Right ventricle myocardium superior (tissue), 1 donor: ENCODE results near the gene TBC1D28. TPM values are rescaled to one million over a fixed set of nuclear protein-coding genes. Genes with fewer than 3 reads are reported as not detected.
A peak's percentile ranks its signal among the peaks of the same experiment; 100 is the strongest.
"Not testable (repeated sequence)": the region's sequence is repeated elsewhere in the genome, so short reads cannot be mapped to it uniquely, and the experiment has no call there.

Source experiments
- ATAC-seq: fragments of 200-7000 bp; cut with Tn5 transposase; one replicate; pipeline ENCODE4 v1.9.1; 2020; ENCODE audit warnings: mild to moderate bottlenecking; ENCODE audit not compliant: poor library complexity
- DNase-seq: peaks from one replicate; pipeline ENCODE4 v3.0.0-alpha.2; 2020
- intact Hi-C: fragments of 100-400 bp; cut with DNase I; formaldehyde crosslinking; loops from one replicate; pipeline ENCODE4 v1.11.2; 2022
- long read RNA-seq: library from polyadenylated mRNA; unstranded; transcript quantifications from one replicate; pipeline ENCODE4 v2.0.0, GENCODE V29; 2021
- total RNA-seq: library from RNA; stranded (reverse); fragmentation: NEBNext Ultra II Directional; extraction: Animal tissue kit (Norgen Biotek cat#: 25700); gene quantifications from one replicate; pipeline ENCODE4 v1.2.1, GENCODE V29; 2021
- donor health status: DM: no; HTN: yes; CAD: no; lungs with severe emphysema.

The TBC1D28 gene
- not detected for total RNA-seq
- long read RNA-seq: 0 reads

DNA sequence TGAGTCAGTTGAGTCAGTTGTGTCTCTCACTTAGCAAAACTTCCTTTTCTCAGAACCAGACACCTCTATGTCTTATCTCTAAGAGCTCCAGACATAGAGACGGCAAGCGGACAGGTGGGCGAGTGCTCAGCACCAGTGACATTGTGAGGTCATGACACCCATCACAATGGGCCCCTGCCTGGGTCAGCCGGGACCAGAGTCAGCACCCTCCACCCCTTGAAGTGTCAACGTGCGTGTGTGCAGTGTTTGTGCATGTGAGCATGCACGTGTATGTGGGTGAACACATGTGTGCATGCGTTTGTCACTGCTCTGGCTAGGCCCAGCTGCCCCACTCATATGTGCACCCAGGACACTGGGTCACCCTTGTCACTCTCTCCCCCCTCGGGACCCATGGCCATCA is at the start of gene TBC1D28:
Gene TBC1D28 (minus strand): TSS at position 101 of the 400 bp plus-strand sequence. CDS start 3,039 bp downstream, outside the sequence.
- intact Hi-C loops, ATAC-seq, DNase-seq: not testable (repeated sequence)

DNA sequence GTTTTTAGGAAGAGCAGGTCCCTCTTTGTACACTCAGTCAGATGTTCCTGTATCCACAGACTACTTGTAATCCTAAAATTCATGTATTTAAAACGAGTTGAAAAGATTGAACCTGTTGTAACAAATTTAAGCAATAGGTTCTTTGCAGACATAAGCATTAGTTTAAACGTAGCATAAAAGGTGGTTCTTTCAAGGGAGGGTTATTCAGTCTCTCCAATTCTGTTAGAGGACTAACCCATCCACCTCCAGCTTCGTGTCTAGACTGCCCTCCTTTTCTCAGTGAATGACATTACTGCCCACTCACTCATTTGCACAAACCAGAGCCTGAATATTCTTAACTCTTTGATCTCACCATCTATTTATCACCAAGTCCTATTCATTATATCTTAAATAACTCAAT is 38.5 kb upstream of the TBC1D28 start:
- not testable (repeated sequence) for ATAC-seq, DNase-seq

DNA sequence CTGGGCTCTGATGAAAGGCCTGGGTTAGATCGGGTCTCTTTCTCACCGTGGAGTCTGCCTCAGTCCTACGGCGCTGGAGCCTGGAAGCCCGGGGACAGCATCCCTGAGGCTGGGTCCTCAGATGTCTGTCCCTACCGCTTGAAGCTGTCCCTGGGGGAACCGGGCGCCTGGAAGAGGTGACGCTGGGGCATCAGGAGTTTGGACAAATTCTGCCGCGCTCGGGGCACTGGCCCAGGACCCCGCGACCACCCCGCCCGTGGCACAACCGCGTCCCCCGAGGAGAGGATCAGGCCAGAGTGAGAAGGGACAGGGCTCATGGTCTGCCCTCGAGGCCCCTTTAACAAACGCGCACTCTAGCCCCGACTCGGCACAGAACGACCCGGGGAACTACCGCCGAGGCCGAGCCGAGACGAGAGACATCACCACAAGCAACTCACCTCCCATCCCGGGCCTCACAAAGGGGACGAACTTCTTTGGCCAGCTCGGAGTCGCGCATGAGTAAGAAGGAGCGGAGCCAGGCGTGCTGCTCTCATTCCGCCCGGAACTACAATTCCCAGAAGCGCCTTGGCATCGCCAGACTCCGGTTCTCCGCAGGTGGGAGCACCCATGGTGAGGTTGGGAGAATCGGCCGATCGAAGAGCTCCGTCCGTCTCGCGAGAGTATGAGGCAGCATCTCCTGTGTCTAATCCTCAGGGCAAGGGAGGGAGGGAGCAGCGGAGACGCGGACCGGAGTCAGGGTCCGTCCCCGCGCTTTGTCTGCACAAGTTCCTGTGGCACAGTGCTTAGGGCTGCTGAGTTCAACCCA is 37.8 kb upstream of the TBC1D28 start, which contains the start of gene FOXO3B:
Gene FOXO3B (minus strand): TSS at position 548 of the 805 bp plus-strand sequence. CDS start 663 bp downstream, outside the sequence.
- ATAC-seq (peak; percentile 92), DNase-seq (peak; percentile 71)
- intact Hi-C loops: not testable (repeated sequence)

More for the DNA sequence above, 38.5 kb upstream of the TBC1D28 start:
- intact Hi-C loops: not testable (repeated sequence)

DNA sequence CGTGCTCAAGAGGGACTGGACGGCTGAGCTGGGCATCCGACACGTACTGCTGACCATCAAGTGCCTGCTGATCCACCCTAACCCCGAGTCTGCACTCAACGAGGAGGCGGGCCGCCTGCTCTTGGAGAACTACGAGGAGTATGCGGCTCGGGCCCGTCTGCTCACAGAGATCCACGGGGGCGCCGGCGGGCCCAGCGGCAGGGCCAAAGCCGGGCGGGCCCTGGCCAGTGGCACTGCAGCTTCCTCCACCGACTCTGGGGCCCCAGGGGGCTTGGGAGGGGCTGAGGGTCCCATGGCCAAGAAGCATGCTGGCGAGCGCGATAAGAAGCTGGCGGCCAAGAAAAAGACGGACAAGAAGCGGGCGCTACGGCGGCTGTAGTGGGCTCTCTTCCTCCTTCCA is 33.2 kb upstream of the TBC1D28 start:
- ATAC-seq, intact Hi-C loops, DNase-seq: not testable (repeated sequence)

DNA sequence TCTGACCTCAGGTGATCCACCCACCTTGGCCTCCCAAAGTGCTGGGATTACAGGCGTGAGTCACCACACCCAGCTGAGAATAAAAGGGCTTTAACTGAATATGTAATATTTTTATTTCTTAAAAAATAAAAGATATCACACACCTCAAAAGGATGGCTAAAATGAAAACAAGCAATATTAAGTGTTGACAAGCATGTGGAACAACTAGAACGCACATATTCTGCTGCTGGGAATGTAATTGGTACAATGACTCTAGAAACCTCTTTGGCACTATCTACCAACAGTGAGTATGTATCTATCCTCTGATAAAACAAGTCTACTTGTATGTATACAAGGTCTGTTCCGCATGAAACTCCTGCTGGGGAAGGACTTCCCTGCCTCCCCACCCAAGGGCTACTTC is 32.7 kb upstream of the TBC1D28 start:
- intact Hi-C loops, ATAC-seq, DNase-seq: not testable (repeated sequence)

DNA sequence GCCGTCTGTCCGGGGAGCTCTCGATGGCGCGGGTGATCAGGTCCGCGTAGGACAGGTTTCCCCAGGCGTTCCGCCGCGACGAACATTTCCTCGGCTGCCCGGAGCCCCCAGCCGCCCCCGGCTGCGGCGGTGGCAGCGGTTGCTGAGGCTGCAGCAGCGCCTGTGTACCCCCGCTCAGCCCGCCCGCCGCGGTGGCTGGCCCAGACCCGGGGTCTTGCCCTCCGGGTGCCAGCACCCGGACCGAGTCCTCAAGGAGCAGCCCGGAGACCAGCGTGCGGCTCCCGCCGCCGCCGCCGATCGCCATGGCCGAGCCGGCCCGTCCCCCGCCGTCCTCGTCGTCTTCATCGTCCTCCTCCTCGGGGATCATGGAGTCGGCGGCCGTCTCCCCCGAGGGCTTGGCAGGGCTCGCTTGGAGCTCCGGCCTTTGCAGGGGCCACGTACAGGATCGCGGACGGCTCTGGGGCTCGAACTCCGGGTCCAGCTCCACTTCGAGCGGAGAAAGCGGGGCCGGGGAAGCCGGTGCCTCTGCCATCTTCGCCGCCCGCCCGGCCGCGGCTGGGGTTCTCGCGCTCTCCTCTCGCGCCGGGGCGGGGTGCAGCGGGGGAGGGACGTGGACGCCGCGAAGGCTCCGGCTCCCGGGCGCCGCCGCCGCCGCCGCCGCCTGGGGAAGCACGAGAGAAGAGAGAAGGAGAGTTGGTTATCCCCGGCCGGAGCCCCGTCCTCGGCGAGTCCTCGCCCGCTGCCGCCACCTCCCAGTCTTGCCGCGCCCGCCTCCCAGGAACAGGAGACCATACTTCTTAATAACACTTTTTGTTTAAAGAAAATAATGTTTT is 28.4 kb upstream of the TBC1D28 start:
- ATAC-seq, intact Hi-C loops, DNase-seq: not testable (repeated sequence)

DNA sequence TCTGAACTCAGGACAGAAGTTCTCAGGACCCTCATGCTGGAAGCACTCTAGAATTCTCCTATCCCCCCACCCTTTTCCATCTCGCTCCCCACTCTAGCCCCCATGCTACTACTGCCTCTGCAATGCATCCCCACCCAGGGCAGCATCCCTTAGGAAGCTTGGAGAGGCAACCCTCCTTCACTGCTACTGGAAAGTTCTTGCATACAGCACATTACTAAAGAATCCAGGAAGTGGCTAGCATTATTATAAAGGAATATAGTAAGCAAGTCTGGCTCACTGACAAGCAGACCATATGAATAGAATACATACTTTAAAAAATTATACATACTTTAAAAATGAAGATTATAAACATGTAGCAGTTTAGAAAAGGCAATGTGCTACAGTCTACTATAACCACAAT is 24.4 kb upstream of the TBC1D28 start:
- ATAC-seq, DNase-seq, intact Hi-C loops: not testable (repeated sequence)

DNA sequence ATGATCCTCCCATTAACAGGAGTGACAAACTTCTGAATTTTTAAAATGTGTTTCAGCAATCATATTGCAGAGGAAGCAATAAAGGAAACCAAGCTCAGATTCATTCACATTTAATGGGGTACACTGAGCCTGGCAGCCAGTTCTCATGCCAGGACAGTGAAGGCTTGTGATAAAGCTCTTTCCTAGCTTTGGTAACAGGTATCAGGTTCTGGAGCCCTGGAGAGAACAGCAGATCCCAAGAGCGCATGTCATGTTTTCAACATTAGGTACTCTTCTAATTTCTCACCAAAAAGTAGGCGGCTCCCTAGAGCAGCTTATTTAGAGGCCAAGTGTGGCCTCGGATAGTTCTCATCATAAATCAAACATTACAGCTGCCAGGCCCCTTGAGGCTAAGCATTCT is 23.3 kb upstream of the TBC1D28 start:
- intact Hi-C loops, DNase-seq, ATAC-seq: not testable (repeated sequence)

DNA sequence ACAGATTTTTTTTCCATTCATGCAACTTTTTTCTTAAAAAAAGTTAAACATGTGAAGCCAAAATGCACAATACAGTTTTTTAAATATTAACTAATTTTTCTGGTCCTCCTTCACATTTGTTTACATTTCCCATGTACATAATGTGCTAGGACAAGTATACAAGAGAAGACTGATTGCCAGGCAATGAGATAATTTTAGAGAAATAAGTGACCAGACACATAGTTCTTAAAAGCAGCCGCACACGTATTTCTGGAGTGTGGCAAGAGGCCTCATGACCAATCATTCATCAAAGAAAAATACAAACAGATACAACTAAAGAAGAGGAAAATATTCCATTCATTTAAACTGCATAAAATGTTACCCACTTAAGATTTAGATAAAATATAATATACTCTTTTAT is 22.1 kb upstream of the TBC1D28 start:
- DNase-seq, ATAC-seq, intact Hi-C loops: not testable (repeated sequence)

DNA sequence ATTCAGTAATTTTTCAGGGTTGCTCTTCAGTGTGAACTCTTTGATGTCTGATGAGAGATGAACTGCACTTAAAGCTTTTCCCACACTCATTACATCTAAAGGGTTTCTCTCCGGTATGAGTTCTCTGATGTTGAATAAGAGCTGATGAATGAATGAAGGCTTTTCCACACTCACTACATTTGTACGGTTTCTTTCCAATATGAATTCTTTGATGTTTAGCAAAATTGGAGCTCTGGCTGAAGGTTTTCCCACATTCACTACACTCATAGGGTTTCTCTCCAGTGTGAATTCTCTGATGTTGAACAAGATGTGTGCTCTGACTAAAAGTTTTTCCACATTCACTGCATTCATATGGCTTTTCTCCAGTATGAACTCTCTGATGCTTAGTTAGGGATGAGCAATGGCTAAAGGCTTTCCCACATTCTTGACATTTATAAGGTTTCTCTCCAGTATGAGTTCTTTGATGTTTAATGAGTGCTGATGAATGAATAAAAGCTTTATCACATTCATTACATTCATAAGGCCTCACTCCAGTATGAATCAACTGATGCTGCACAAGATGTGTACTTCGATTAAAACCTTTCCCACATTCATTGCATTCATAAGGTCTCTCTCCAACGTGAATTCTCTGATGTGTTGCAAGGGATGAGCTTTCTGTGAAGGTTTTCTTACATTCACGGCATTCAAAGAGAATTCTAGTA is 17.9 kb upstream of the TBC1D28 start:
- ATAC-seq, intact Hi-C loops: not testable (repeated sequence)

DNA sequence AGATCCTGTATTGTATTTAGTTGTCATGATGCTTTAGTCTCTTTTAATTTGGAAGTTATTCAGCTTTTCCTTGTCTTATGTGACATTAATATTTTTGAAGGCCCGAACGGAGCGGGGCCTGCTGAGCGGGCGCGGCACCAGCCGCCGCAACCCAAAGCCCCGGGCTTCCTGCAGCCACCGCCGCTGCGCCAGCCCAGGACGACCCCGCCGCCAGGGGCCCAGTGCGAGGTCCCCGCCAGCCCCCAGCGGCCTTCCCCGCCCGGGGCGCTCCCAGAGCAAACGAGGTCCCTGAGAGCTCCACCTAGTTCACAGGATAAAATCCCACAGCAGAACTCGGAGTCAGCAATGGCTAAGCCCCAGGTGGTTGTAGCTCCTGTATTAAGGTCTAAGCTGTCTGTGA is 5.9 kb upstream of the TBC1D28 start:
- DNase-seq, ATAC-seq, intact Hi-C loops: not testable (repeated sequence)

More for the DNA sequence above, 17.9 kb upstream of the TBC1D28 start:
- DNase-seq: not testable (repeated sequence)

DNA sequence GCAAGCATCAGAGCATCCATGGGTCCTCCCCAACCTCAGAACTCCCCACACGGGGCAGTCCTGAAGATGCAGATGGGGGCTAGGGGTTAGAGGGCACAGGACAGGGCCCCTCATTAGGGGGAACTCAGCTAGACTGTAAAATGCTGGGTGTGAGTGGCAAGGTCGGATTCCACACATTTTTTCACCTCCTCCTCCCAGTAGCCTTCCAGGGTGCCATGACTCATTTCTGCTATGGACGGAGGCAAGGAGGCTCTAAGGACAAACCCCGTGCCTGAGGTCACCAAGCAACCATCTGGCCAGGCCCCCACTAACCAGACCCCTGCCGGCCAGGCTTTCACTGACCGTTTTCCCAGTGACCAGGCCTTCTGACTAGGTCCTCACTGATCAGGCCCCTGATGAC is 1.1 kb downstream of the TBC1D28 start:
- intact Hi-C loops, ATAC-seq, DNase-seq: not testable (repeated sequence)

DNA sequence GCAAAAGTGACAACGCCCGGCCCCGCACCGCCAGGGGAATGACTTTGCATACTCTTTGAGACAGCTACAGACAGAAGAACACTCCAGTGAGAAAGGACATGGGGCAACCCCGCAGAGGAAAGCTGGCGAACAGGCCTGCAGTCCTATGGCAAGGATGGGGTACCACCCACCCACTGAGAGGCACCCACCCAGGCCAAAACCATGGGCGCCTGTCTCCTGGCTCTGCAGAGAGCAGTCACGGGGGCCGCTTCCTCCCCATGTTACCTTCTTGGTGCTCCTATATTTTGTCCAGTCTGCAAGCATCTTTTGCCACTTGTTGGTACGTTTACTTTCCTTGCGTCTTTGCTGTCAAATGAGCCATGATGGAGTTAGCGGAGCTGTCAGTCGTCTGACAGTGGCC is 5.8 kb downstream of the TBC1D28 start:
- ATAC-seq: not testable (repeated sequence)

DNA sequence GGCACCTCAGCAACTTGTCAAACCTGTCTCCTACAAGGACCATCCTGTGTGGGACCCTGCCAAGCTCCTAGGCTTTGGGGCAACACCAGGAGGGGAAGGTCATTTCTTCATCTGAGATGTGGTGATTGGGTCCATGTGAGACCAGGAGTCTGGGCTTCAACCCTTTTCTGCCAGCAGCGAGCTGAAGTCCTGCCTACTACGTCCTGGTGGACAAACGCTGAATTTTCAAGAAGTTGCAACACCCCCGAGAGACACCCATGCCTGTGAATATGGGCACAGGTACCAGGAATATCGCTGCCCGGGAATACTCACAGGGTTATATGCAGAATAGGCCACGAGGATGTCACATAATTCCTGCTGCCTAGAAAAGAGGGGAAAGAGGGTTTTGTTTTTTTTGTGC is 8.0 kb downstream of the TBC1D28 start:
- intact Hi-C loops, DNase-seq, ATAC-seq: not testable (repeated sequence)

More for the DNA sequence above, 5.8 kb downstream of the TBC1D28 start:
- intact Hi-C loops, DNase-seq: not testable (repeated sequence)

DNA sequence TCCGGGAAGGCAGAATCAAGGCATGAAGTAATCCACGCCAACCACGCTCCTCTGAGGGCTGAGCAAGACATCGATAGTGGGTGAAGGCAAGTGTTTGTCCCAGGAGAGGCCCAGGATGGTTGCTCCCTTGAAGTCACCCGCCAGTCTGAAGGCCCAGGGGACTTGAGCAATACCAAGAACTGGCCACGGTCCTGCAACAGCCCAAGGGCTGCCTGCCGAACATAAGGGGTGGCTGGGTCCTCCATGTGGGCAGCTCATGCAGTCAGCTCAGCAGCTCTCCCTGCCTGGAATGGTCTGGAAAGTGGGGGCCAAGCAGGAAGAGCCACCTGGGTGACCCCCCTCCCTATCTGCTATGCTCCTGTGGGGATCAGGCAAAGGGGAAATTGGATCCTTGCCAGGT is 8.4 kb downstream of the TBC1D28 start:
- ATAC-seq, intact Hi-C loops, DNase-seq: not testable (repeated sequence)

DNA sequence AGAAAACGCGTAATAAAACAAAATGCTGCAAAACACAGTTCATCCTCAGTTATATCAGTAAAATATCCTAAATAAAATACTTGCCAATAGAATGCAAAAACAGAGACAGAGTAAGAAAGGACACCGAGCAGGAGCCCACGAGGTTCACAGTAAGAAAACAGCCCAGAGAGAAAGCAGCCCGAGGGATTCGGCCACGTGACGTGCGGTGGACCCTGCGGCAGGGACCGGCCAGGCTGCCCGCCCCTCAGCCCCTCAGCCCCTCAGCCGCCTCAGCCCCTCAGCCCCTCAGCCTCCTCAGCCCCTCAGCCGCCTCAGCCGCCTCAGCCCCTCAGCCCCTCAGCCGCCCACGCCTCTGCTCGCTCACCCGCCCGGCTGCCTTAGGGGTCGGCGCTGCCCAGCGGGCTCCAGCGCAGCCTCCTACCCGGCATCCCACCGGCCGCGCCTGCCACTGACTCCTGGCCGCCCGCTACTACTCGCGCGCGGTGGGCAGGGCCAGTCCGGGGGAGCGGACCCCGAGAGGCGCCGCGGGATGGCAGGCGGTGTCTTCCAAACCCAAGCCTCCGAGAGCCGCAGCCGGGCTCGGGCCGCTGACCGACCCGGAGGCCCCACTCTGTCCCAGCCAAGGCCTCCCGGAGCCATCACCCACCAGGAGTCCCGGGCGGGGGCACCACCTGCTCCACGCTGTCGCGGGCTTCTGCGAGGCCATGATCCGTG is 9.5 kb downstream of the TBC1D28 start:
- DNase-seq, intact Hi-C loops, ATAC-seq: not testable (repeated sequence)

DNA sequence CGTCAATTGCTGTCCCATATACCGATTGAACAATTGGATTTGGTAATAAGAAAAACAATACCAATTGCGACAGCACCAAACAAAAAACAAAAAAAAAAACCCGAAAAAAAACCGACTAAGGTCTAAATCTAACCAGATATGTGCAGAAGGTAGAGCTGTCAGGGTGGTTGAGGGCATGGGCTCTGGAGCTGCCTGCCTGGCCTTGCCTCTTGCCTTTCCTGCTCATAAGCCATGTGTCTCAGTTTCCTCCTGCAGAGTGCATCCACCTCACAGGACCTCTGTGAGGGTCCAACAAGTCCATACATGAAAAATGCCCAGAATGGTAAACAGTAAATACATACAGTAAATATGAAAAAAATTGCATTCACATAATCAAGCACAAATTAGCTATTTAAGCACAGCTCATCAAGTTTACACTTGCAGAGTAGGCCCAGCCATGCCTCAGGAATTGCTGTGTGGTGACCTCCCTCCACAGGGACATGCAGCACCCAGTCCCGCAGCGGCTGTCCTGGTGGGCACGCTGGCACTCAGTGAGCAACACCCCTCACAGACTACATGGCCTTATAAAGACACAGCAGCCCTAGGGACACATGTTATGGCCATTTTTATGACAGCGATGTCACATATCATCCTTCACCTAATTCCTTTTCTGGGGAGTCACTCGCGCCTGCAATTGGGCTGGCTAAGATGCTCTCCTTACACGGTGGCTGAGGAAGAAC is 17.9 kb downstream of the TBC1D28 start:
- no peak for DNase-seq
- intact Hi-C loops: no loop called here
- no peak for ATAC-seq
